Smooth muscle cell of the pulmonary artery (primary cell): ENCODE results near the gene CD63. TPM values are rescaled to one million over a fixed set of nuclear protein-coding genes. Genes with fewer than 3 reads are reported as not detected.

Source experiments
- total RNA-seq: library from RNA; depleted of rRNA; stranded (reverse); fragments of >200 nt; gene quantifications from 2 replicates; pipeline ENCODE4 v1.2.3, GENCODE V29; 2014

CD63 gene, protein sequence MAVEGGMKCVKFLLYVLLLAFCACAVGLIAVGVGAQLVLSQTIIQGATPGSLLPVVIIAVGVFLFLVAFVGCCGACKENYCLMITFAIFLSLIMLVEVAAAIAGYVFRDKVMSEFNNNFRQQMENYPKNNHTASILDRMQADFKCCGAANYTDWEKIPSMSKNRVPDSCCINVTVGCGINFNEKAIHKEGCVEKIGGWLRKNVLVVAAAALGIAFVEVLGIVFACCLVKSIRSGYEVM
- 1,787 and 2,090 TPM in 2 replicates for total RNA-seq

GRCh38 chr12:55728939-55729818, at the start of gene CD63:
CD63 (minus strand) TSS chr12:55729009; CDS start chr12:55728341, 668 bp downstream.

GRCh38 chr12:55742719-55743405, 14.1 kb upstream of the CD63 start, which contains the start of gene GDF11:
GDF11 (plus strand) TSS chr12:55743122; CDS start chr12:55743317, 195 bp downstream.

DNA sequence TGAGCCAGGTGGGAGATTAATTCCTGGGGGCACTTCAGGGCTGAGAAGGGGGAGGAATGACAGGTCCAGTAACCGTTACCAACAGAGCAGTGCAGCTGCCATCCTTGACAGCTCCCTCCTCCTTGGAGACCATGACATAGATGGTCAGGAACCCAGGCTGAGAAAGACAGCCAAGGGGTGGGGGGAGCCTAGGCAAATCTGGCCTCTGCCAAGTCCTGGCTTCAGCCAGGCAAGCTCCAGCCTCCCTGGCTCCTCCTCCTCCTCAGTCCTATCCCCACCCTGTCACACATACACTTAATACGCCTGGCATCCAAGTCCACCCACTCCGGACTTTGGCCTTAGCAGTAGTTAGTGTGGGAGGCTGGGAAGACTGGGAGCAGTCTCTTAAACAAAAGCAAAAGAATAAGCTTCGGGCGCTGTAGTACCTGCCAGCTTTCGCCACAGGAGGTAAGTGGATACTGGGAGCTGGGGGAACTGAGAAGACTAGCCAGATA, 8.7 kb downstream of the CD63 start, which contains the start of gene RDH5:
Gene RDH5, plus strand, starts transcription at position 323 of the 494 bp plus-strand sequence. CDS start 792 bp downstream, outside the sequence.

DNA sequence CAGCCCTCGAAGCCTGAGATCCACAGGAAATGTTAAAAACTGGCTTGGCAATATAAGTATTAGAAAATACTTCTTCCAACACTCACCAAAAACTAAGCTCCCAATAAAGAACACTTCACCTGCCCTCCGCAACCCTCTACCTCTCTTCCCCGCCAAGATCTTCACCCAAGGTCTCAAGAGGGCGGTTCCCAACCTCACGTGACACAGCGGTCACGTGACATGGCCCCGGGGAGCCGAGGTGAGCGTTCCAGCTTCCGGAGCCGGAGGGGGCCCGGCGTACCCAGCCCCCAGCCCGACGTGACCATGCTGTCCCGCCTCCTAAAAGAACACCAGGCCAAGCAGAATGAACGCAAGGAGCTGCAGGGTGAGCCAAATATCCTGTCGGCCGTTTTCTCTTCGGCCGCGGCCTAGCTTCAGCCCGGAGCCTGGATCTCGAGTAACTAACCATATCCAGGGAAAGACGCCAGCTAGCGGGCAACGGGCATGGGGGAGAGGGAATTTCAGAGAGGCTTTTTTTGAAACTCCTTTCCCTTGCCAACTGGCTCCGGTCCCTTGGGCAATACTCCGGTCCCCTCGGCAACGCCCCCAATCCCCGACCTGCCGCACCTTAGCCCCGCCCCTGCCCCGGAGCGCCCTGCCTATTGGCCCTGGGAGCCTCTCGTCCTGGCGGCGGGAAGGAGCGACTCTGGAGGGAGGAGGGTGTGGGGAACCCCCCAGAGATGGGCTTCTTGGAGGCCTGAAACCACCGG, 12.8 kb downstream of the CD63 start, which contains the start of gene BLOC1S1:
Gene BLOC1S1, plus strand, starts transcription at position 214 of the 749 bp plus-strand sequence. Its CDS starts 6 bp downstream, at position 220.

GRCh38 chr12:55707841-55708694, 20.7 kb downstream of the CD63 start, which contains the start of gene ITGA7:
ITGA7 (minus strand) TSS chr12:55707904; CDS start chr12:55707682, 222 bp downstream.

Other genes with a start within 250 kb of the CD63 start
- not detected in 2 replicates for gene OR6C68, start 236.6 kb downstream of the CD63 start, total RNA-seq
- not detected in 2 replicates for gene OR6C4, start 179.4 kb downstream of the CD63 start, total RNA-seq
- not detected in 2 replicates for gene OR2AP1, start 156.5 kb downstream of the CD63 start, total RNA-seq
- not detected in 2 replicates for gene OR10P1, start 92.1 kb downstream of the CD63 start, total RNA-seq
- 77.4 and 184 TPM in 2 replicates for gene ITGA7, start 21.1 kb downstream of the CD63 start, total RNA-seq
- 36.1 and 41.2 TPM in 2 replicates for gene BLOC1S1, start 13.0 kb downstream of the CD63 start, total RNA-seq
- gene RDH5, start 8.6 kb downstream of the CD63 start, total RNA-seq, result 13.8 and 34.9 TPM in 2 replicates
- 12.2 and 15.3 TPM in 2 replicates for gene GDF11, start 14.1 kb upstream of the CD63 start, total RNA-seq
- 44.2 and 48.0 TPM in 2 replicates for gene SARNP, start 88.7 kb upstream of the CD63 start, total RNA-seq
- 27.8 and 30.4 TPM in 2 replicates for gene ORMDL2, start 89.0 kb upstream of the CD63 start, total RNA-seq
- 54.3 and 56.2 TPM in 2 replicates for gene DNAJC14, start 100.6 kb upstream of the CD63 start, total RNA-seq
- gene MMP19, start 113.9 kb upstream of the CD63 start, total RNA-seq, result 5.8 and 16.2 TPM in 2 replicates
- gene PYM1, start 198.9 kb upstream of the CD63 start, total RNA-seq, result 18.1 and 19.2 TPM in 2 replicates
- gene DGKA, start 202.2 kb upstream of the CD63 start, total RNA-seq, result 62.4 and 86.8 TPM in 2 replicates
- 0.65 and 0.76 TPM in 2 replicates for gene PMEL, start 237.0 kb upstream of the CD63 start, total RNA-seq
- gene CDK2, start 237.8 kb upstream of the CD63 start, total RNA-seq, result 8.9 and 20.2 TPM in 2 replicates
- gene RAB5B, start 245.1 kb upstream of the CD63 start, total RNA-seq, result 64.1 and 80.2 TPM in 2 replicates